ENCODE data around the gene CEACAM19.

DNA sequence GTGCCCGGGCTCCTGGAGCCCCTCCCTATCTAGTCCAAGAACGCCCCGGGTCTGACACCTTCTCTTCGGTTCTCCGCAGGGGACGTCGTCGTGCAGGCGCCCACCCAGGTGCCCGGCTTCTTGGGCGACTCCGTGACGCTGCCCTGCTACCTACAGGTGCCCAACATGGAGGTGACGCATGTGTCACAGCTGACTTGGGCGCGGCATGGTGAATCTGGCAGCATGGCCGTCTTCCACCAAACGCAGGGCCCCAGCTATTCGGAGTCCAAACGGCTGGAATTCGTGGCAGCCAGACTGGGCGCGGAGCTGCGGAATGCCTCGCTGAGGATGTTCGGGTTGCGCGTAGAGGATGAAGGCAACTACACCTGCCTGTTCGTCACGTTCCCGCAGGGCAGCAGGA, 24.1 kb upstream of the CEACAM19 start:
- TF ChIP-seq GATA2 (IDR thresholded peaks at IDR 0.05; ENCODE audit: low read depth, low read length) (no peak), GATA3 (IDR thresholded peaks at IDR 0.05; ENCODE audit: low read depth, low read length) (no peak)

All from SH-SY5Y (cell line).